ENCODE measurements around the gene TSPO2.
"Not testable (repeated sequence)": the region's sequence is repeated elsewhere in the genome, so short reads cannot be mapped to it uniquely, and the experiment has no call there.

TSPO2 gene, protein sequence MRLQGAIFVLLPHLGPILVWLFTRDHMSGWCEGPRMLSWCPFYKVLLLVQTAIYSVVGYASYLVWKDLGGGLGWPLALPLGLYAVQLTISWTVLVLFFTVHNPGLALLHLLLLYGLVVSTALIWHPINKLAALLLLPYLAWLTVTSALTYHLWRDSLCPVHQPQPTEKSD
- total RNA-seq: 0 reads per million in 2 donors

DNA sequence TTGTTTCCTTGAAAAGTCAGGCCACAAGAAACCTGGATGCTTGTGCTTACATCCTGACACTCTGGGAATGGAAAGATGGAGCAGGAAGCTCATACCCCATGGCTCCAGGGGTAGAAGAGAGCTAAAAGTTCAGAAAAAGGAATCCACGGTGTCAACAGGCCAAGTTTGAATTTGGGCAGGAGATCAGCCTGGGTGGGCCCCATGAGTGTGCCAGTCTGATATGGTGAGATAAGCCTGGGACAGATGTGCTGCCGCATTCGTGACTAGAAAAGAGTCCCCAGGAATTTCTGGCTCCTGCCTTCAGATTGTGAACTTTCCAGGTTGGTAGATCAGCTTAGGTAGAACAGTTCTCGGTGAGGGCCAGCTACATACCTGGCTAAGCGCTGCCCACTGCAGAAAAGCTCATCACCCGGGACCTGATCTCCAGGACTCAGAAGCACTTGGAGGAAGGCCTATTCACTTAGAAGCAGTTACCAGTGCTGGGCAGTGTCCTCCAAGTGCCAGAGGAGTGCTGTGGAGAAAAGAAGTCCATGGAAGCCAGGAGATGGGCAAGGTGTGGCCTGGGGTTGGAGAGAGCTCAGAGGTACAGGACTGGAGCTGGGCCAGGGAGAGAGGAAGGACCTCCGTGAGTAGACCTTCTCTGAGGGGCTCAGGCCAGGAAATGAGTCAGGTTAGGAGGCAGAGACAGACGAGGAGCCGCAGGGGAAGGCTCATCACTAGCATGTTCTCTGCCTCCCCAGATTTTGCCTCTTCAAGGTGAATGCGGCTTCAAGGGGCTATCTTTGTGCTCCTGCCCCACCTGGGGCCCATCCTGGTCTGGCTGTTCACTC, at the start of gene TSPO2:
TSS of gene TSPO2 (plus strand) at position 242 of the 830 bp plus-strand sequence. CDS start at position 761, 519 bp downstream.
- no peak for DNase-seq

DNA sequence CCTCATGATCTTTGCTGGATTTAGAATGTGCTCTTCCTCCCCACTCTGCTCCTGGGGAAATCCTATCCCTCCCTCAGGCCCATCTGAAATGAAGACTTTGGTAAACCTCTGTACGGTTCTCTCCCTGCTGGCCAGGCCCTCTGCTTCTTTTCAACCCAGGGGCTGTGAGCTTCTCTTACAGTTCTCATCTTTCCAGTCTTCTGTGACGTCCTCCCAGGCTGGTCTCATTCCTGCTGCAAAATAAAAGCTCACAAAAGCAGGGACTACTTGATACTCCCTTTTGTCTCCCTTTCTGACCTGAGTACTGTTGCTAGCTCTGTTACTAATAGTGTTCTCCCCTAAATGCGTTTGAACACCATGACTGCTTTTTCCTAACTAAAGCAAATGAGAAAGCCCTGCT, 49.5 kb upstream of the TSPO2 start:
- no peak for DNase-seq

DNA sequence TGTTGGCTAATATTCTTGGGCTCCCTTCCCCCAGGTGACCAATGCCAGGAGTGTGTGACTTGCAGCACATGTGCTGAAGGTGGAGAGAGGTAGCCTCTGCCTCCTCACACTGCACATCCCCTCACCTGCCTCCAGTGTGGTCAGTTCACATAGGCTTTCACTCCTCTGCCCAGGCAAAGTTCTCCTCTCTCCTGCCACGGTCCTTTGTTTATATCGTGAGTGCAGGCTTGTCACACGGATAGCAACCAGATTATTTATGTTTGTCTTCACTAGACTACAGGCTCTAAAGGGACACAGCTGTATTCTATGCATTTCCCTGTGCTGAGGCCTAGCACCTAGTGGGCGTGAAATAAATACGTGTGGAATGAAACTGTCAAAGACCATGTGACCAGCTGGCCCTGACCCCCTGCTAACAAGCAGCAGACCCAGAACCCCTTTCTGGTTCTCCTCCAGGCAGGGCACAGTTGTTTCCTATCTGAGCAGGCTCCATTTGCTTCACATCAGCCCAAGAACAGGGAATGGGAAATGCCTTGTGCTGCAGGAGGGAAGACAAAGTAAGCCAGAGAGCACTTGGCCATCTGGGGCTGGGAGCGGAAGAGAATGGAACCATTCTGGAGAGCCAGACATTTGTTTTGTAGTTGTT, 45.6 kb upstream of the TSPO2 start:
- DNase-seq: no peak

DNA sequence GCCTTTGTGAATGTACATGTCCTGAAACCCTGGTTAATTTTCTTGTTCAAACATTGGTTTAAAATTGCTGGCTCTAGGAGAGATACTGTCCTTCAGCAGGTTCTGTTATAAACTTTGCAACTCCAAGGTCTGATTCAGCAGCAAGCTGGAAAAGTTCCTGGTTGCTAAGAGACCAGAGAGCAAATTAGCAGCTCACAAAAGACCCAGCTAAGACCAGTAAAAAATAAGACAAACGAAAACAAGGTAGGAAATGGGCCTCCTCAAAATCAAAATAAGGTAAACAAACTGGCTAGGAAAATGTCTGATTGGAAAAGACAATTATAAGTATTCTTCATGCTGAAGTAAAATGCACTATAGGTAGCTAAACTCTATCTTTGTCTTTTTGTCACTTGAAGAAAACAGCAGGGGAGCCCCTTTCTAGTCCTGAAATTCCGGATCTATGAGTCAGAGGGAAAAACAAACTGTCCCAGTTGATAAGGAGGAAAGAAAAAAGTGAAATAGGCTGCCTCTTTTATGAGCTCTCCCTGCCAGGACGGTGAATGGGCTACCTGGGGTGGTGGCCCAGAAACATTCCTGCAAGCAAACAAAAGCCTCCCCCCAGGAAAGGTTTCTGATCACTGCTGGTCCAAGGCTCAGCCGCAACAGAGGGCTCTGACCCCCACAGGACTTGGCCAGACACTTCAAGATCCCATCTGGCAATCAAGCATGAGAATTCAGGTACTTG, 44.9 kb upstream of the TSPO2 start:
- DNase-seq: no peak

DNA sequence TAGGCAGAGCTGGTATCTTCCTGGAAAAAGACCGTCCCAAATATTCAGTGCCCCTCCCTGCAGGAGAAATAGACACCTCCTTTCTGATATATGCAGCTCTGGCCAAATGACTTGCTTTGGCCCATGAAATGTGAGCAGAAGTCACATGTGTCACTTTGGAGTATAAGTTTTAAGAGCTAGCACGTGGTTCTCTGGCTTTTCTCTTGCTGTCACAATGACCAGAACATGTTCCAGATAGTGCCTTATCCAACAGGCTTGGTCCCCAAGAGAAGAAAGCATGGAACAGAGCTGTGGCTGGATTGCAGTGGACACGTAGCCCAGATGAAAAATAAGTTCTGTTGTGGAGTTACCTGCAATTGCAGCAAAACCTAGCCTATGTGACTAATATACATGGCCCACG, 43.6 kb upstream of the TSPO2 start:
- no peak for DNase-seq

DNA sequence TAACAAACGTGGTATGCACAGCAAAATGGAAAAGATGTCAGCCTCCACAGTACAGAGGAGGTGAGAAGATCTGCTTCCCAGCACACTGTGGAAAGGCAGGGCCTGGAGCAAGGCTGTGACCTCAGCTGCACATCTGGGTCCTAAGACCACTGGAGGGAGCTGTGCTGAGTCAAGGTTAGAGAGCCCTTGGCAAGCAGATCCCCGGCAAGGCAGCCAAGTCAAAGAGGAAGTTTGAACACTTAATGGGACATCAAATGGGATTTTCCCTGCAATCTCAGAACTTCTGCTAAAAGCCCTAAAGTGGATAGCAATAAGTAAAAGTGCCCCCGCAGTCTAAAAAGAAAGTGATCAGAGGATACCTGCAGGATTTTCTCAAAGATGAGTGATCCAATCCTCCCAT, 42.7 kb upstream of the TSPO2 start:
- peak in 1 of 5 experiments; percentile 5 for DNase-seq

DNA sequence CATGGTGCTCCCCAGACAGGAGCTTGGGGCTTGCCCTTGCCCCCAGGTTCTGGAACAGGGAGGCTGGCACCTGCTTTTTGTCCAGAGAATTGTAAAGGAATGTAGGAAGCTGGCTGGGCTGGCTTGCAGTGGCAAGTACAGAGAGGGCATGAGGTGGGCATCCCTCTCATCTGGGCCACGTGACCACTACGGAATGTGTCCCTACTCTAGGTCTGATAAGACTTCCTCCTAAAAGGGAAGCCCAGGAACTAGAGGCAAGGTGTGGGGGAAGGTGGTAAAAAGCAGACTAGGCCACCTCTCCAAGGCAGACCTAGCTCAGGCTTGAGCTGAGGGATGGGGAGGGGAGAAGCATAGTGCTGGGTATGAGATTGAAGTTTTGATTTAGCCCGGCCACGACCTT, 42.0 kb upstream of the TSPO2 start:
- DNase-seq: no peak

DNA sequence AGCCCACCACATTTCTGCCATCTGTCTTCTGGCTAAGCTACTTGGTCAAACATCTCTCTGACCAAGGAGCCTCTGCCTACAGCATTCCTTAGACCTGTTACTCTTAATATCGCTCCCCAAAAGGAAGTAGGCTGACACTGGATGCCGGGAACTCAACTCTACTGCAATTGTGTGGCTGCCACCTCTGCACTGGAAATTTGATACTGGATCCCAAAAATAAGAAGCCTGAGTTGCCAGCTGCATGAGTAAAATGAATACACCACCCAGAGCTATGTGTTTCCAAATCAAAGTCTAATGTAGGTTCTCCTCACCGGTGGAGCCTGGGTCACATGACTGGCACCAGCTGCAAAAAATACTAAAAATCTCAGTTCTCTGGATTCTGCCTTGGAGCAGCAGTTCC, 40.1 kb upstream of the TSPO2 start:
- no peak for DNase-seq

DNA sequence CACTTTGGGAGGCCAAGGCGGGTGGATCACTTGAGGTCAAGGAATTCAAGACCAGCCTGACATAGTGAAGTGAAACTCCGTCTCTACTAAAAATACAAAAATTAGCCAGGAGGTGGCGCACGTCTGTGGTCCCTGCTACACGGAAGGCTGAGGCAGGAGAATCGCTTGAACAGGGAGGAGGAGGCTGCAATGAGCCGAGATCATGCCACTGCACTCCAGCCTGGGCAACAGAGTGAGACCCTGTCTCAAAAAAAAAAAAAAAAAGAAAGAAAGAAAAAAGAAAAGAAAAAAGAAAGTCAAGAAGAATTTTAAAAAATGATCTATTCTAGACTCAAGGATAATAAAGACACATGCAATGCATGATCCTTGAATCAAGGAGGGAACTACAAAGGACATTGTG, 36.0 kb upstream of the TSPO2 start:
- peak in 4 of 5 experiments; percentile 13 to 55 (median 26) for DNase-seq

DNA sequence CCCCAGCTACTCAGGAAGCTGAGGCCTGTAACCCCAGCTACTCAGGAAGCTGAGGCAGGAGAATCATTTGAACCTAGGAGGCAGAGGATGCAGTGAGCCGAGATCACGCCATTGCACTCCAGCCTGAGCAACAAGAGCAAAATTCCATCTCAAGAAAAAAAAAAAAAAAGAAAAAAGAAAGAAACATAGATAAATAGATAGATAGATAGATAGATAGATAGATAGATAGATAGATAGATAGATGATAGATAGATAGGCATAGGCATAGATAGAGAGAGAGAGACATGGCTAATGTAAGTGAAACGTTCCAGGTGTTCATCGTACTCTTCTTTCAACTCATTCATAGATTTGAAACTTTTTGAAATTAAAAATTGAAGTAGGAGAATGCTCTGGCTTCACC, 35.3 kb upstream of the TSPO2 start:
- DNase-seq: not testable (repeated sequence)

DNA sequence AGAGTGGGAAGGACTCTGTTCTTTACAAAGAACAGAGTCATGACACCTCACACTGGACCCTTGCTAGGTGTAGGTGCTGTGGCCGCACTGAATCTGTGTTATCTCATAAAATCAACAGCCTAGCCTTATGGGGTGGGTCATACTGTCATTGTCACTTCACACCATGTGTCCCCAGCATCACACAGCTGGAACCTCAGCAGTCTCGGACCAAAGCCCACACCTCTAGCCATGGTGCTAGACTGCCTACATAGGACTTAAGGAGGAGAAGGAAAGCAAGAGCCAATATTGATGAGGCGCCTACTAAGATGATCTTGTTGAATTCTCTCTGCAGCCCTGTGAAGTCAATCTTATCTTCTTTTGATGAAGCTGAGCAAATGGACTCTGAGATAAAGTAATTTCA, 34.3 kb upstream of the TSPO2 start:
- DNase-seq: no peak

DNA sequence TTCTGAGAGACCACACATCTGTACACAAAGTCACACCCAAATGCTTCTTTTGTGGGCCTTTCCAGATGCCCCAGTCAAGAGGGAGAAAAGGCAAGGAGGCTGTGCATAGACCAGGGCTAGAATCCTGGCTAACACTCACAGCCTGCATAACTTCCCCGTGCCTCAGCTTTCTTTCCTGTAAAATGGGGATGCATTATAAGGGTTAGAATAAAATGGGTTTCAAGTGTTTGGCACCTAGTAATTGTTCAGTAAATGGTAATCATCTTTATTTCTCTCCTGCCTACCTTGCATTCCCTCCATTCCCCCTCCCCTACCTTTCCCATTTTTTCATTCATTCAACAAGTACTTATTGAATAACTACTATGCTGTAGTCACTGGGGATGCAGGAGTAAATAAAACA, 32.6 kb upstream of the TSPO2 start:
- no peak for DNase-seq

DNA sequence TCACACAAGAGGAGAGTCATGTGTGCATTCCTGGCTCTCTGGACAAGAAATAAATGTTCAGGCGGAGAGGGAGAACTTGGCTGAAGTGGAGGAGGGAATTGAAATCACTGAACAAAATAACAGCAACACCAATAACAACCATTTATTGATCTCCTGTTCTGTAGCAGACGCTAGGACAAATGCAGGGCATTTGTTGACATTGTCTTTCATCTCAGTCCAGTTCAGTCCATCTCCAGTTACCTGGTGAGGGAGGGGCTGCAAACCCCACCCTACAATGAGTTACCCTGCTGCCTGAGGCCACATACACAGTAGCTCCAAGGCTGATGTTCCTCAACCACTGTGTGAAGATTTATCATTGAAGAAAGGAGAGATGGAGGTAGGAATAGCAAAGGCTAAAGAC, 30.6 kb upstream of the TSPO2 start:
- DNase-seq: no peak

DNA sequence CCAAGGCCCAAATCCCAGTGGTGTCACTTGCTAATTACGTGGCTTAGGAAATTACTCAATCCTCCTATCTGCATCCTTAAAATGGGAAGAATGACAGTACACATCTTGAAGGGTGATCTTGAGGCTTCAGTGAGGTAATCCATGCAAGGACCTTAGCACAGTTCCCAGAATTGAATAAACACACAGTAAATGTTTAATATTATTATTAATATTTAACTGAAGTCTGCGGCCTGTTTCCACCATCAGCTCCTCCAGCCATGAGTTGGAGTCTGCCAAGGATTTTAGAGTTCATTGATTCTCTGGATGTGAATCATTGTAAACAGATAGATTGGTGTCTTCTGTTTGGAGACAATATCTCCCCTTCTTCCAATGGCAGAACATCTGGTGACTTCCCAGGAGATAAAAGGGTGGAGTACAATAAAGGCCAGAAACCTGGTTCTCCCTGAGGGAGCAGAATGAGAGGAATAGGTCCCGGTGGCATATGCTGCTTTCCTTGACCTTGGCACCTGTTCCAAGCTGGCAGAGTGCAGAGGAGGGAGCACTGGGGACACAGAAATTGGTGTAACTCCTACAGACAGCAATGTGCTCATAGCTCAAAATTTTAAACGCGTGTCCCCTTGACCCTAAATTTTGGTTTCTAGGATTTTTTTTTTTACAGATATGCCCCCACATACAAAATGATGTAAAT, 28.7 kb upstream of the TSPO2 start:
- DNase-seq: no peak

DNA sequence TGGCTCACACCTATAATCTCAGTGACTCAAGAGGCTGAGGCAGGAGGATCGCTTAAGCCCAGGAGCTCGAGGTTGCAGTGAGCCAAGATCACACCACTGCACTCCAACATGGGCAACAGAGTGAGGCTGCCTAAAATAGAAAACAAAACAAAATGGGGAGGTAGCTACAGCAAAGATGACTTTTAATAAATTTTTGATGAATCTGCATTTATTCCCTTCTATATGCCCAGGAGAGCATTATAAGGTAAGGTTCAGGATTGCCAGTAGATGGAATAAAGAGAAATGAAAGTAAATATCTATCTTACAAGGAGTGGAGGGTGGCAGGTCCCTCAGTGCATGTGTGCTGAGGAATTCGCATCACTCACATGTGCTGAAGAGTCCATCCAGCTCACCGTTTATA, 27.5 kb upstream of the TSPO2 start:
- DNase-seq: no peak

DNA sequence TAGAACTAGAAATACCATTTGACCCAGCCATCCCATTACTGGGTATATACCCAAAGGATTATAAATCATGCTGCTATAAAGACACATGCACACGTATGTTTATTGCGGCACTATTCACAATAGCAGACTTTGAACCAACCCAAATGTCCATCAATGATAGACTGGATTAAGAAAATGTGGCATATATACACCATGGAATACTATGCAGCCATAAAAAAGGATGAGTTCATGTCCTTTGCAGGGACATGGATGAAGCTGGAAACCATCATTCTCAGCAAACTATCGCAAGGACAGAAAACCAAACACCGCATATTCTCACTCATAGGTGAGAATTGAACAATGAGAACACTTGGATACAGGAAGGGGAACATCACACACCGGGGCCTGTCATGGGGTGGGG, 26.4 kb upstream of the TSPO2 start:
- DNase-seq: not testable (repeated sequence)

DNA sequence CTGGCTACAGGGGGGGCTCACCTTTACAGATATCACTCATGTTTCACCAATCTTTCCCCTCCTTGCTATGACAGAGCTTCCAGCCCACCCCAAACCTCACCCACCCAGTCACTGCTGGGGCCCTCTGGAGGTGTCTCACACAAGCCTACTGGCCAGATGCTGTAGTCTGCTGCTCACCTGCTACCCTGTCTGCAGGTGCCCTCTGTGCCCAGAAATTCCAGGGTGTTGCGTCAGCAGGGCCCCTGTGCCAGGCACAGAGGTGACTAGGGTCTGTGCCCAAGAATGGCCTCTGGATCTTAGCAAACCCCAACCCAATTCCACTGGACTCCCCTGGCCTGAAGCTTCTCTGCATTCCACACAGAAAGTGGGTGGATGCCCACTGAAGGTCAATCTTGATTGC, 24.6 kb upstream of the TSPO2 start:
- no peak for DNase-seq

DNA sequence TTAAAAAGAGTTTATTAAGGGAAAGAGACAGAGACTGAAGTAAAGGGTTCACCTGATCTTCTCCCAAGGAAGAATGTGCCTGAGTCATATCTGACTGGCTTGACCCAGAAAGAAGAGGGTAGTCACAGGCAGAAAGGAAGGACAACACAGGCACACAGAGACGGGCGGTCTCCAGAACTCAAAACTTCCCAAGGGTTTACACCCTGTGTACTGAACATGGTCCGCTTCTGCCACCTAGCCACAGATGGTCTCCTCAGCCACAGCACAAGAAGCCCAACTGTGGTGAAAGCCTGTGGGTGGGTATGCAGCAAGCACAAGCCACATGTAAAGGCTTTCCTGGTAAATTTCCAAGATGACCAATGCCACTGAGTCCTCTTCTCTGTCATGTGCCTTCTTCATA, 20.4 kb upstream of the TSPO2 start:
- no peak for DNase-seq

DNA sequence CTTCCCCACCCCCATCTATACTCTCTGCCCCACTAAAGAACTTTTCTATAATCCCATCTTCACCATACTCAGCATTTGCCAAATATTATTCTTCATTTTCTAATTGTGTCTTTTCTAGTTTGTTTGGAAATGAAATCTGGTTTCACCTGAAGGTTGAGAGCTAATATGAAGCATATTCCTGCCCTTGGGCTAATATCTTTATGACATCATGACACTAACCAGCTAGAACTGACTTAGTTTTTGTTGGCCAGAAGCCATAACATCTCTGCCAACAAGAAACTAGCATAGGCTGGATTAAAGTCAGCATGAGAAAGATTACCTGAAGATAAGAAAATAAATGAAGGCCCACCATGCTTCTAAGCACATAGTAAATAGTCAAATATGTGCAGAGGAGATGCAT, 20.0 kb upstream of the TSPO2 start:
- no peak for DNase-seq

DNA sequence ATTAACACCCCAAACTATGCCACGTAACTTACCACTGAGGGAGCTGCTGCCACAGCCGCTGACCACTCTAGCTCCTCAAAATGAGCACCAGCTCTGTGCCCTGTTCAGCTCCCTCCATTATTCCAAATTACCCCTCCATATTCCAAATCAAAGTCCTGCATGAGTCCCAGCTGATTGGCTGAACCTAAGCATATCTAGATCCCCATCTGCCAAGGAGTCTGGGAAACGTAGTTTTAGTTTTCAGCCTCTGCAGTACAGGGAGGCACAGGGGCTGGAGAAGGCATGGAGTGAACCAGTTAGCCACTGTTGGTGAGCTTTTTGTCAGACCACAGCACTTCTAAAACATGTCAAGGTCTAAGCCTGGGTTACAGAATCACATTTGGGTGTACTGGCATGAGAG, 19.2 kb upstream of the TSPO2 start:
- no peak for DNase-seq

DNA sequence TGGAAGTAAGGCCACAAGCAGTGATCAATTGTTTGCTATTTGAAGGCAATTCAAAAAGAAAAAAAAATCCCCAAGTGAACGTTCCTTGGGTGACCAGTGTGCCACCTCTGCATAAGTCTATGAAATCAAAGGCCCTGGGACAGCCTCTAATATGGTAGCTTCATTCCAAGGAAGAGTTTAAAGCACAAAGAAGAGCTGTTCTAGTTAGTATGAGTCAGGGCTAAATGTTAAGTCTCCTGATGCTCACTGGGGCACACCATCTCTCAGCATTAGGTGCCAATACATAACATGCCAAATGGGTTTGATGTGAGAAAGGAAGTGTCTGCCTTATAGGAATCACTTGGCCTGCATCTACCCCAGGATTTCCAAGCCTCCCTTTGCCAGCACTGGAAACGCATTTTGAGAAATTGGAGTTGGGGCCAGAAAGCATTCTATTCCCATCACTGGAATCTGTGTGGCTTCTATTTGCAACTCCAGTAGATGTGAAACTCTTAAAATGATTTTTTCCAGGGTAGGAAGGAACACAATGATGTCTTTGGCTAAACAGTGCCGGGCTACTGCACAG, 16.2 kb upstream of the TSPO2 start:
- no peak for DNase-seq

DNA sequence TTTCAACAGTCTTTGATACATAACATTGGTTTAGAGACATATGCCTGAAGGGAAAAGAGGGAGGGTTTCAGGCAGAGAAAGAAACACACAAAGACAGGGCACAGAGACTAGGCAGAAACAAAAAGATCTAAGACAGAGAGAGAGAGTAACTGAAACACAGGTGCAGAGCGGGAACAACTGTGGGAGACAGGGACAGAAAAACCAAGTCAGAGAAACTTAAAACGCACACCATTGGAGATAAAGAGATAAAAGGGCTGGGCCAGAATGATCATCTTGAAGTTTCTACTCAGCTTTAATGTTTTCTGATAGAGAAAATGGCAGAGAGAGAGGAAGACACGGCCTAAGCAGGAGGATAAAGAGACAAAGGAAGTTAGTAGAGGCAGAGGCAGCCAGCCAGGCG, 15.0 kb upstream of the TSPO2 start:
- DNase-seq: no peak
